HG03457 (cell line): Measurements from ENCODE around the gene TALDO1.

ENCODE experiments used
- ATAC-seq: cut with Tn5 transposase; IDR thresholded peaks from one replicate; pipeline ENCODE4 v1.9.1; 2021; ENCODE audit warnings: moderate number of reproducible peaks; ENCODE audit not compliant: unreplicated experiment

The TALDO1 gene

GRCh38 chr11:798093-798713 is 50.9 kb downstream of the TALDO1 start, which contains the start of gene SLC25A22:
SLC25A22 (minus strand) TSS chr11:798281; CDS start chr11:795006, 3,275 bp downstream.
- peak; percentile 35 for ATAC-seq

DNA sequence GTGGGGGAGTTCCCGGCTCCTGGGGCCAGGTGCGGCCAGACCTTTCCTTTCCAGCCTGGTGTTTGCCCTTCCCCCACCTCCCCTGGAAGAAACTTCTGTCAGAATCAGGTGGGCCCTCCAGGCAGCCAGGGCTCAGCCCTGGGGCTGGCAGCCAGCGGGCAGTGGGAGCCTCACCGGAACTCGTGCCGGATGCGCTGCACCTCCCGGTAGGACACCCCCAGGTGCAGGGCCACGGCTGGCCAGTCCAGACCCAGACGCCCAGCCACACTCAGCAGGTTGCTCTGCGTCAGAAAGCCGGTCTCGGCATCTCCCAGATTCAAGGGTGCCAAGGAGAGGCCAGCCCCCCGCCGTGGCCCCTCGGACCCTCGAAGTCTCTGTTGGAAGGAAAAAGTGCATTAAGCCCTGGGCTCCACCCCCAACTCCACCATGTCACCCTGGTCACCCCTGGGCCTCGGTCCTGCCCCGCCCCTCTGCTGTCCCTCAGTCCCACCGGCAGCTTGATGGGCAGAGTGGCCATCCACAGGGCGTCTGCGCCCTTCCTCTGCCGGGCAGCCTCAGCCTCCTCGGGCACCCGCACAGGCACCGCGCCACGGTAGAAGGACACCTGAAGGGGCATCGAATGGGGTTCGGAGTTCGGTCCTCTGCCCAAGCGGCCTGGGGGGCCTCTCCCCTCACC is 52.5 kb downstream of the TALDO1 start:
- no peak for ATAC-seq

- ATAC-seq = no peak
Observed at GRCh38 chr11:800473-800872, 53.2 kb downstream of the TALDO1 start.

- no peak for ATAC-seq
Observed at GRCh38 chr11:801097-801780, 54.0 kb downstream of the TALDO1 start.

- no peak for ATAC-seq
Observed at GRCh38 chr11:802018-802617, 54.9 kb downstream of the TALDO1 start.

DNA sequence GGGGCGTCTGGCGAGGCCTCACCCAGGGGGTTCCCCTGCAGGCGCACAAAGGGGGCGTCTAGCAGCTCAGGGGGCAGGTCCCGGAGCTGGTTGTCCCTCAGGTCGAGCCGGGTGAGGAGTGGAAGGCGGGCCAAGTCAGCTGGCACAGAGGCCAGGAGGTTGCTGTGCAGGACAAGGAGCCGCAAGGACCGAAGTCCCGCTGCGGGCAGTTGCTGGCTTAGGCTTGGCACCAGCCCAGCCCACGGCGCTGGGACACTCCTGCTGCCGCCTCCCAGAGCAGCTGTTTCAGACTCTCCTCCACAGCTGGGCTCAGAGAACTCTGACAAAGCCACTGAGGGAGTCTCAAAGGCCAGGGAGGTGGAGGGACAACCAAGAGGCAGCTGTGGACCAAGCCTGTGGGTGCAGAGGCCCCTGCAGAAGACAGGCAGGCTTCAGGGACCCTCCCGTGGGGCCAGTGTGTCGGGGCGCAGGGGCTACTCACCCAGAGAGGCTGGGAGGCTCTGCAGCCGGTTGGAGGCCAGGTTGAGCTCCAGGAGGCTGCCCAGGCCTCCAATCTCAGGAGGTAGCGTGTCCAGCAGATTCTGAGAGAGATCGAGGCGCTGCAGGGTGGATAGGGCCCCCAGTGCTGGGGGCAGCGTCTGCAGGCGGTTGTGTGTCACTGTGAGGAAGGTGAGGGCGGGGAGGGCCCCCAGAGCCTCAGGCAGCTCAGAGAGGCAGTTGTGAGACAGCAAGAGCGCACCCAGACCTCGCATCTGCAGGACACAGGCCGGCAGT is 55.6 kb downstream of the TALDO1 start:
- ATAC-seq = no peak

GRCh38 chr11:803467-803742 is 56.1 kb downstream of the TALDO1 start:
- no peak for ATAC-seq

DNA sequence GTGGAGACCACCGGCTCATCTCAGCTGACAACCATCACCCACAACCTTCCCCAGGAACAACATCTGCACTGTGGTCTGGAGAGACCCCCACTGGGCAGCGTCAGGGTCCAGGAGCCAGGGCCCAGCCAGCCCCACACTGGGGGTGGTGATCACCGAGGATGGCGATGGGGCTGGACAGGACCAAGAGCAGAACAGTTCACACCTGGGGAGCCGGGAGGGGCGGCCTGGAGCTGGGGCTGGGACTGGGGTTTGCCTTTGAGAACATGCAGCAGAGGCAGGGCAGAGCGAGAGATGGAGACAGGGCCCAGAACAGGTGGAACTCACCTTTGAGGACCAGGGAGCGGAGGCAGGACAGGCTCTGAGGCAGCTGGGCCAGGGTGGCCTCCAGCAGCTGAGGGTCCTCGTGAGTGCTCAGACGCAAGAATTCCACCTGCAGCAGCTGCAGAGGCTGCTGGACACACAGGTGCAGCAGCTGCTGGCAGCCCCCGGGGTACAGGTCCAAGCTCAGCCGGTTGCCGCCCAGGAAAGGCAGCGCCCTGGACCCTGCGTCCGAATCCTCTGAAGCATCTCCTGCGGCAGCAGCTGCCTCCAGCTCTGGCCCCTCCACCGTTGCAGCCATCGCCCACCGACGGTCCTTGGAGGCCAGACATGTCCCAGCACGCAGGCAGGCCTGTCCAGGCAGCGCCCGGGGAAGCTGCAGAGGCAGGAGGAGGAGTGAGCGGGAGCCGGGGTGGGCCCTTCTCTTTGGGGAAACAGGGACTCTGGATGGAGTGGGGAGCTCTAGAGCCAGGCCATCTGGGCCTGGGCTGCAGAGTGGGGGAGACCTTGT is 56.7 kb downstream of the TALDO1 start:
- no peak for ATAC-seq

- ATAC-seq = no peak
Observed at GRCh38 chr11:804599-804964, 57.3 kb downstream of the TALDO1 start.

DNA sequence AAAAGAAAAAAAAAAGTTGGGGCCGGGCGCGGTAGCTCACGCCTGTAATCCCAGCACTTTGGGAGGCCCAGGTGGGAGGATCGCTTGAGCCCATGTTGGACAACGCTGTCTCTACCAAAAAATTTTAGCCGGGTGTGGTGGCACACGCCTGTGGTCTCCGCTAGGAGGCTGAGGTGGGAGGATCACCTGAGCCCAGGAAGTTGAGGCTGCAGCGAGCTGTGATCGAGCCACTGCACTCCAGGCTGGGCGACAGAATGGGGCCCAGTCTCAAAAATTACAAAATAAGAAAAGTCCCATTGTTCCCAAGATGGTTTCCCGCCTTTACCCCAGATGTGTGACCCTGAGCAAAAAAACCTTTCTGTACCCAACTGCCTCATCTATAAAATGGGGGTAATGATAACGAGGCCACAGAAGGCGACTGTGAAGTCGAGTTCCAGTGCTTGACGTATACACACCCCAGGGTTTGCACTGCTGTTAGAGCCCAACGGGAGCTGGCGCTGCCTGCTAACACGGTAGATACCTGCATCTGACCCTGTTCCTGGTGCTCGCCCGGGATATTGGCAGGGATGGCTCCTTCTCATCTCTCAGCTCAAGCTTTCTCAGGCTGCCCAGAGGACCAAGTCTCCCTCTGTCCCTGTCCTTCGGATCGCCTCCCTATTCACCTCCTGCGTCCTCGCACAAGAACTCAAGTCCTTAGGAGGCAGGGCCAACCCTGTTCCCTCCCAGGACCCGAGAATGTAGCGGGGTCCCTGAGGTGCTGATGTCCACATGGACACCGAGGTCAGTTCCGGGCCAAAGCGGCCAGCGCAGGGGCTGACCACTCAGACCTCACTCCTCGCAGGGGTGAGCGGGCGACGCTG is 61.4 kb downstream of the TALDO1 start:
- no peak for ATAC-seq

GRCh38 chr11:809287-810039 is 62.2 kb downstream of the TALDO1 start, which contains the start of gene RPLP2:
RPLP2 (plus strand) TSS chr11:809967; CDS start chr11:810235, 268 bp downstream.
- ATAC-seq = peak; percentile 51

DNA sequence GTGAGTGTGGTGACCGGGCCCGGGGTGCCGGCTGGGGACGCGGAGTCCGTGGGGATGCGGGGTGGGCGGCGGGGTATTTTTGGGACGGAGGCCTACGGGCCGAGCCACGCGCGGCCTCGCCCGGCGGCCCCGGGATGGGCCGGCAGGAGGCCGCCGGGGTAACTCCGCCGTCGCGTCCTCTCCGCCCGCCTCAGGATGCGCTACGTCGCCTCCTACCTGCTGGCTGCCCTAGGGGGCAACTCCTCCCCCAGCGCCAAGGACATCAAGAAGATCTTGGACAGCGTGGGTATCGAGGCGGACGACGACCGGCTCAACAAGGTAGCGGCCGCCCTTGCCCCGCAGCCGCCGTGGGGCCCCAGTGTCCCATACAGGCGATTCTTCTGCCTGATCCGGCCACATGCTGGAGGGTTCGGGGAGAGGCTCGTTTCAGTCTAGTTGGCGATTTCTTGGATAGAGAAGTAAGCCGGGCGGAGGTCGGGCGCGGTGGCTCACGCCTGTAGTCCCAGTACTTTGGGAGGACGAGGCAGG is 62.8 kb downstream of the TALDO1 start:
- ATAC-seq = peak; percentile 1

GRCh38 chr11:811446-812245 is 64.4 kb downstream of the TALDO1 start:
- no peak for ATAC-seq

DNA sequence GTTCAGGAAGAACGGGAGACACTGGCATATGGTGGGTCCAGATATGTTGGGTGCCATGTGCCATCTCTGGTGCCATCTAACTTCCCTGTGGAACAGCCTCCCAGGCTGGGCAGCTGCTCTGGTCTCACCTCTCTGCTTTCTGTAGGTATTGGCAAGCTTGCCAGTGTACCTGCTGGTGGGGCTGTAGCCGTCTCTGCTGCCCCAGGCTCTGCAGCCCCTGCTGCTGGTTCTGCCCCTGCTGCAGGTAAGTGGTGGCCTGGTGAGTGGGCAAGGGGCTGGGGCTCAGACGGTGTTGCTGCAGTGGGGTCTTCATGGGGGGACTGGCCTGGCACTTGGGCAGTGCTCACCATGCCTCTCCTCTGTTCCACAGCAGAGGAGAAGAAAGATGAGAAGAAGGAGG is 65.1 kb downstream of the TALDO1 start:
- ATAC-seq = no peak

GRCh38 chr11:813072-813455 is 65.8 kb downstream of the TALDO1 start:
- no peak for ATAC-seq

GRCh38 chr11:813456-814096 is 66.3 kb downstream of the TALDO1 start:
- no peak for ATAC-seq
